ENCODE results near the gene C5orf15. TPM values are rescaled to one million over a fixed set of nuclear protein-coding genes. Genes with fewer than 3 reads are reported as not detected.

The C5orf15 gene
- total RNA-seq, 1 experiment from 2014 or later: 28.8 TPM

GRCh38 chr5:133966090-133966489 lies 2.3 kb downstream of the C5orf15 start (continued):
- TF ChIP-seq REST (IDR thresholded peaks at IDR 0.05; ENCODE audit: low read depth): no peak
- no peak for TF ChIP-seq SRF (IDR thresholded peaks at IDR 0.05; ENCODE audit: low read depth)
- no peak for TF ChIP-seq MAX (IDR thresholded peaks at IDR 0.05)
- TF ChIP-seq EGR1 (IDR thresholded peaks at IDR 0.05; ENCODE audit: low read depth): no peak
- TF ChIP-seq SP1 (IDR thresholded peaks at IDR 0.05; ENCODE audit: low read depth): no peak

- no TSS peak for BruUV-seq (replicated peaks)
- POLR2A ChIA-PET: no interaction called here
- Histone ChIP-seq H2AFZ (ENCODE audit: low read depth, low read length, poor library complexity, severe bottlenecking) (no peak overlapping the region), H3K27me3 (ENCODE audit: insufficient read depth, low read length) (no peaks in the 10 kb centered on the region), H3K27ac (ENCODE audit: low read depth, low read length) (no peak overlapping the region), H4K20me1 (ENCODE audit: insufficient read depth) (no peaks in the 10 kb centered on the region), H3K9me3 (ENCODE audit: control insufficient read depth in 1 of 2, insufficient read depth in 1 of 2, low read depth in 1 of 2, low read length in 2 of 2) (no peaks in the 10 kb centered on the region), H3K9ac (ENCODE audit: low read length) (no peak overlapping the region), H3K4me2 (ENCODE audit: low read length) (no peak overlapping the region), H3K9me2 (ENCODE audit: insufficient read depth) (no peaks in the 10 kb centered on the region), H3K4me3 (replicated peaks in 1 of 2; ENCODE audit: low read depth in 1 of 2, low read length in 2 of 2) (no peak overlapping the region), H3K79me2 (ENCODE audit: insufficient read depth, low read length) (peaks cover 81% of the 10 kb centered on the region), H3K4me1 (ENCODE audit: control insufficient read depth in 1 of 2, insufficient read depth in 2 of 2, low read length in 2 of 2) (peaks cover 7% of the 10 kb centered on the region in 2 experiments), H3K36me3 (ENCODE audit: control insufficient read depth in 1 of 2, insufficient read depth in 2 of 2, low read length in 2 of 2) (peaks cover 0 to 2% of the 10 kb centered on the region in 2 experiments; a peak in 1 of 4 replicates)
- intact Hi-C loops (cut with micrococcal nuclease): no loop called here
- ATAC-seq (no peak), DNase-seq (ENCODE audit: low read depth, low spot score) (no peak)
- CTCF ChIA-PET: no interaction called here
- RAD21 ChIA-PET (ENCODE audit: low non-redundant PET in 1 of 2, low total read pairs in 2 of 2, uncharacterized antibody in 2 of 2, unreplicated experiment in 2 of 2): no interaction called here
- TF ChIP-seq SRF (IDR thresholded peaks at IDR 0.05; ENCODE audit: low read depth) (no peak), REST (IDR thresholded peaks at IDR 0.05; ENCODE audit: low read depth) (no peak), CEBPB (IDR thresholded peaks at IDR 0.05; ENCODE audit: low read depth) (no peak), EZH2phosphoT487 (IDR thresholded peaks at IDR 0.05; ENCODE audit: borderline replicate concordance) (no peak), EGR1 (IDR thresholded peaks at IDR 0.05; ENCODE audit: low read depth) (no peak), FOSL1 (IDR thresholded peaks at IDR 0.05; ENCODE audit: low read depth) (no peak), CBX3 (IDR thresholded peaks at IDR 0.05; ENCODE audit: low read depth) (no peak), ELF1 (IDR thresholded peaks at IDR 0.05; ENCODE audit: borderline replicate concordance, low read depth) (no peak), TCF7L2 (IDR thresholded peaks at IDR 0.05; ENCODE audit: borderline replicate concordance, extremely low read depth, insufficient read depth, insufficient read length) (no peak), MAX (IDR thresholded peaks at IDR 0.05) (no peak), ATF3 (IDR thresholded peaks at IDR 0.05) (no peak), YY1 (IDR thresholded peaks at IDR 0.05; ENCODE audit: extremely low read depth, insufficient replicate concordance, low read depth, low read length) (no peak), RAD21 (IDR thresholded peaks at IDR 0.05; ENCODE audit: low read depth) (no peak), JUND (IDR thresholded peaks at IDR 0.05) (no peak)
Measured at GRCh38 chr5:133963493-133964128, 4.8 kb downstream of the C5orf15 start.

Data from HCT116 (cell line).